ENCODE results near the gene IL36G. TPM values are rescaled to one million over a fixed set of nuclear protein-coding genes. Genes with fewer than 3 reads are reported as not detected.

The IL36G gene
- total and polyA plus RNA-seq, 2 donors (not counting 1 experiment from before 2014, with no cell fraction given): not detected

- H3K4me2 ChIP-seq (ENCODE audit: extremely low read depth, insufficient read depth, low read length): no peak overlapping the region
- H3K9ac ChIP-seq (ENCODE audit: insufficient read depth, low read length): no peak overlapping the region
- no peak overlapping the region for H3K27ac ChIP-seq (ENCODE audit: insufficient read depth, low read length)
- DNase-seq (ENCODE audit: low read depth in 2 of 2): no peak
- H3K36me3 ChIP-seq (ENCODE audit: control insufficient read depth, insufficient read depth, low read length): no peaks in the 10 kb centered on the region
- TF ChIP-seq EZH2 (IDR thresholded peaks at IDR 0.05; ENCODE audit: low read length, missing control alignments): no peak
- TF ChIP-seq CTCF (conservative IDR thresholded peaks at IDR 0.05 in 1 of 2, IDR thresholded peaks at IDR 0.05 in 1 of 2; ENCODE audit: low read depth in 1 of 2, low read length in 2 of 2): no peak
- H3K9me3 ChIP-seq (ENCODE audit: control insufficient read depth, insufficient read depth, low read depth, low read length): no peaks in the 10 kb centered on the region
- no peak overlapping the region for H2AFZ ChIP-seq (ENCODE audit: low read length)
- H3K79me2 ChIP-seq (ENCODE audit: control insufficient read depth, insufficient read depth, low read length): no peaks in the 10 kb centered on the region
- no peak overlapping the region for H3K4me3 ChIP-seq (replicated peaks in 1 of 4; ENCODE audit: control extremely low read depth in 1 of 4, insufficient read depth in 1 of 4, low read depth in 3 of 4, low read length in 4 of 4)
- no peaks in the 10 kb centered on the region for H3K4me1 ChIP-seq (ENCODE audit: control insufficient read depth, extremely low read depth, insufficient read depth, low read length)
- no peaks in the 10 kb centered on the region for H4K20me1 ChIP-seq (ENCODE audit: control insufficient read depth, extremely low read depth, insufficient read depth, low read length)
- peaks cover 6% of the 10 kb centered on the region for H3K27me3 ChIP-seq (ENCODE audit: control insufficient read depth, insufficient read depth, low read length)
Measured at GRCh38 chr2:112973156-112973555, 4.7 kb upstream of the IL36G start.

- H3K9ac ChIP-seq (ENCODE audit: insufficient read depth, low read length): no peak overlapping the region
- no peak overlapping the region for H3K4me3 ChIP-seq (replicated peaks in 1 of 4; ENCODE audit: control extremely low read depth in 1 of 4, insufficient read depth in 1 of 4, low read depth in 3 of 4, low read length in 4 of 4)
- H3K79me2 ChIP-seq (ENCODE audit: control insufficient read depth, insufficient read depth, low read length): no peaks in the 10 kb centered on the region
- TF ChIP-seq EZH2 (IDR thresholded peaks at IDR 0.05; ENCODE audit: low read length, missing control alignments) (no peak), CTCF (conservative IDR thresholded peaks at IDR 0.05 in 1 of 2, IDR thresholded peaks at IDR 0.05 in 1 of 2; ENCODE audit: low read depth in 1 of 2, low read length in 2 of 2) (no peak)
- no peak for DNase-seq (ENCODE audit: low read depth in 2 of 2)
- no peaks in the 10 kb centered on the region for H3K4me1 ChIP-seq (ENCODE audit: control insufficient read depth, extremely low read depth, insufficient read depth, low read length)
- no peak overlapping the region for H3K27ac ChIP-seq (ENCODE audit: insufficient read depth, low read length)
- no peak overlapping the region for H2AFZ ChIP-seq (ENCODE audit: low read length)
- H3K36me3 ChIP-seq (ENCODE audit: control insufficient read depth, insufficient read depth, low read length): no peaks in the 10 kb centered on the region
- peaks cover 6% of the 10 kb centered on the region for H3K27me3 ChIP-seq (ENCODE audit: control insufficient read depth, insufficient read depth, low read length)
- H3K4me2 ChIP-seq (ENCODE audit: extremely low read depth, insufficient read depth, low read length): no peak overlapping the region
- H3K9me3 ChIP-seq (ENCODE audit: control insufficient read depth, insufficient read depth, low read depth, low read length): no peaks in the 10 kb centered on the region
- no peaks in the 10 kb centered on the region for H4K20me1 ChIP-seq (ENCODE audit: control insufficient read depth, extremely low read depth, insufficient read depth, low read length)
Measured at GRCh38 chr2:112979731-112980130, 1.9 kb downstream of the IL36G start.

GRCh38 chr2:112980537-112980936 is 2.7 kb downstream of the IL36G start:
- Histone ChIP-seq H3K79me2 (ENCODE audit: control insufficient read depth, insufficient read depth, low read length) (no peaks in the 10 kb centered on the region), H3K4me1 (ENCODE audit: control insufficient read depth, extremely low read depth, insufficient read depth, low read length) (no peaks in the 10 kb centered on the region), H3K9me3 (ENCODE audit: control insufficient read depth, insufficient read depth, low read depth, low read length) (no peaks in the 10 kb centered on the region), H3K27ac (ENCODE audit: insufficient read depth, low read length) (no peak overlapping the region), H3K4me2 (ENCODE audit: extremely low read depth, insufficient read depth, low read length) (no peak overlapping the region), H3K9ac (ENCODE audit: insufficient read depth, low read length) (no peak overlapping the region), H3K27me3 (ENCODE audit: control insufficient read depth, insufficient read depth, low read length) (peaks cover 6% of the 10 kb centered on the region), H4K20me1 (ENCODE audit: control insufficient read depth, extremely low read depth, insufficient read depth, low read length) (no peaks in the 10 kb centered on the region), H2AFZ (ENCODE audit: low read length) (no peak overlapping the region), H3K36me3 (ENCODE audit: control insufficient read depth, insufficient read depth, low read length) (no peaks in the 10 kb centered on the region), H3K4me3 (replicated peaks in 1 of 4; ENCODE audit: control extremely low read depth in 1 of 4, insufficient read depth in 1 of 4, low read depth in 3 of 4, low read length in 4 of 4) (no peak overlapping the region)
- no peak for DNase-seq (ENCODE audit: low read depth in 2 of 2)
- TF ChIP-seq CTCF (conservative IDR thresholded peaks at IDR 0.05 in 1 of 2, IDR thresholded peaks at IDR 0.05 in 1 of 2; ENCODE audit: low read depth in 1 of 2, low read length in 2 of 2): no peak
- TF ChIP-seq EZH2 (IDR thresholded peaks at IDR 0.05; ENCODE audit: low read length, missing control alignments): no peak
